Astrocyte (in vitro differentiated cells and primary cell): ENCODE results near the gene PPP1R8. TPM values are rescaled to one million over a fixed set of nuclear protein-coding genes. Genes with fewer than 3 reads are reported as not detected.

Source experiments
- DNase-seq: peaks from one replicate; pipeline ENCODE4 v3.0.0-alpha.2; 2010; ENCODE audit warnings: low read depth
- FAIRE-seq: peaks from 2 replicates; lab custom pipeline; 2011; peaks lifted over from hg19 to GRCh38; lab: Jason Lieb, UNC
- H2AFZ ChIP-seq: 2 replicates; pipeline ENCODE4 v1.6.0; 2012; ENCODE audit warnings: low read depth, low read length, inconsistent platforms
- H3K27ac ChIP-seq: 2 replicates; pipeline ENCODE4 v1.5.1; 2011; ENCODE audit warnings: low read depth, low read length, inconsistent platforms
- H3K27me3 ChIP-seq: 2 replicates; pipeline ENCODE4 v1.6.0; 2011; ENCODE audit warnings: low read length, inconsistent platforms; ENCODE audit not compliant: insufficient read depth
- H3K36me3 ChIP-seq: 2 replicates; pipeline ENCODE4 v1.5.1; 2011; ENCODE audit warnings: low read length, inconsistent platforms; ENCODE audit not compliant: insufficient read depth
- H3K4me1 ChIP-seq: 2 replicates; pipeline ENCODE4 v1.5.1; 2011; ENCODE audit warnings: low read length, inconsistent platforms; ENCODE audit not compliant: insufficient read depth
- H3K4me2 ChIP-seq: 2 replicates; pipeline ENCODE4 v1.6.0; 2012; ENCODE audit warnings: low read length, inconsistent platforms
- H3K4me3 ChIP-seq: 2 replicates; pipeline ENCODE4 v1.5.1; 2011; ENCODE audit warnings: low read depth, mild to moderate bottlenecking, low read length, inconsistent platforms; ENCODE audit not compliant: insufficient read depth
- H3K79me2 ChIP-seq: 2 replicates; pipeline ENCODE4 v1.6.0; 2012; ENCODE audit warnings: mild to moderate bottlenecking, low read length, inconsistent platforms; ENCODE audit not compliant: insufficient read depth
- H3K9ac ChIP-seq: 2 replicates; pipeline ENCODE4 v1.6.0; 2012; ENCODE audit warnings: mild to moderate bottlenecking, low read length, inconsistent platforms
- H3K9me3 ChIP-seq: 2 replicates; pipeline ENCODE4 v1.5.1; 2012; ENCODE audit warnings: low read depth, mild to moderate bottlenecking, low read length, inconsistent platforms; ENCODE audit not compliant: insufficient read depth
- H4K20me1 ChIP-seq: 2 replicates; pipeline ENCODE4 v1.6.0; 2012; ENCODE audit warnings: low read length, inconsistent platforms; ENCODE audit not compliant: insufficient read depth
- H3K27ac Mint-ChIP-seq: one replicate; pipeline ENCODE4 v1.8.0; 2021; ENCODE audit warnings: mild to moderate bottlenecking, mixed read lengths; ENCODE audit not compliant: unreplicated experiment
- H3K27me3 Mint-ChIP-seq: one replicate; pipeline ENCODE4 v1.8.0; 2021; ENCODE audit warnings: low read depth, mixed read lengths; ENCODE audit not compliant: unreplicated experiment
- H3K36me3 Mint-ChIP-seq: one replicate; pipeline ENCODE4 v1.8.0; 2021; ENCODE audit warnings: low read depth, mixed read lengths; ENCODE audit not compliant: unreplicated experiment
- H3K4me1 Mint-ChIP-seq: one replicate; pipeline ENCODE4 v1.8.0; 2021; ENCODE audit warnings: low read depth, mixed read lengths; ENCODE audit not compliant: unreplicated experiment
- H3K4me3 Mint-ChIP-seq: one replicate; pipeline ENCODE4 v1.8.0; 2021; ENCODE audit warnings: mild to moderate bottlenecking, moderate library complexity, mixed read lengths; ENCODE audit not compliant: unreplicated experiment
- H3K9me3 Mint-ChIP-seq: one replicate; pipeline ENCODE4 v1.8.0; 2021; ENCODE audit warnings: mild to moderate bottlenecking, mixed read lengths; ENCODE audit not compliant: unreplicated experiment
- CTCF ChIP-seq: IDR thresholded peaks from 2 replicates; pipeline ENCODE4 v1.5.1; 2011; ENCODE audit warnings: low read depth, mild to moderate bottlenecking, inconsistent platforms, low read length, moderate library complexity; ENCODE audit not compliant: insufficient read depth
- EZH2 ChIP-seq: IDR thresholded peaks from 2 replicates; pipeline ENCODE4 v1.6.1; 2012; ENCODE audit warnings: mild to moderate bottlenecking, low read length, inconsistent platforms; ENCODE audit not compliant: insufficient read depth
- total RNA-seq: library from RNA; stranded (reverse); gene quantifications from 2 replicates; pipeline ENCODE4 v1.2.1, GENCODE V29; 2021

Gene PPP1R8
- total RNA-seq, 1 donor from 2014 or later, result 35.6 TPM

GRCh38 chr1:27886744-27887143 lies 56.2 kb downstream of the PPP1R8 start:
- H3K4me3 ChIP-seq, result no peak overlapping the region
- no peak overlapping the region for H3K27ac Mint-ChIP-seq
- no peaks in the 10 kb centered on the region for H3K27me3 Mint-ChIP-seq
- no peaks in the 10 kb centered on the region for H3K9me3 Mint-ChIP-seq
- peaks cover 5% of the 10 kb centered on the region for H3K36me3 ChIP-seq
- H3K4me1 Mint-ChIP-seq, result no peaks in the 10 kb centered on the region
- FAIRE-seq (no peak), DNase-seq (no peak)
- no peak overlapping the region for H3K4me3 Mint-ChIP-seq
- no peak overlapping the region for H2AFZ ChIP-seq
- no peak overlapping the region for H3K27ac ChIP-seq
- H3K79me2 ChIP-seq, result no peaks in the 10 kb centered on the region
- H3K36me3 Mint-ChIP-seq, result peaks cover 4% of the 10 kb centered on the region
- no peaks in the 10 kb centered on the region for H3K27me3 ChIP-seq
- no peaks in the 10 kb centered on the region for H3K9me3 ChIP-seq
- no peaks in the 10 kb centered on the region for H3K4me1 ChIP-seq
- H3K4me2 ChIP-seq, result no peak overlapping the region
- H3K9ac ChIP-seq, result no peak overlapping the region
- H4K20me1 ChIP-seq, result no peaks in the 10 kb centered on the region
- no peak for TF ChIP-seq CTCF
- no peak for TF ChIP-seq EZH2

- H3K4me1 ChIP-seq, result no peaks in the 10 kb centered on the region
- no peak overlapping the region for H3K4me3 Mint-ChIP-seq
- no peak for TF ChIP-seq EZH2
- TF ChIP-seq CTCF, result no peak
- H3K9me3 ChIP-seq, result no peaks in the 10 kb centered on the region
- peaks cover 11% of the 10 kb centered on the region for H3K36me3 ChIP-seq
- H2AFZ ChIP-seq, result no peak overlapping the region
- no peak overlapping the region for H3K4me3 ChIP-seq
- H3K27me3 ChIP-seq, result no peaks in the 10 kb centered on the region
- H3K36me3 Mint-ChIP-seq, result peaks cover 4% of the 10 kb centered on the region
- FAIRE-seq, result no peak
- H3K79me2 ChIP-seq, result no peaks in the 10 kb centered on the region
- no peak overlapping the region for H3K27ac Mint-ChIP-seq
- H3K9me3 Mint-ChIP-seq, result no peaks in the 10 kb centered on the region
- no peak overlapping the region for H3K4me2 ChIP-seq
- DNase-seq, result no peak
- no peaks in the 10 kb centered on the region for H3K27me3 Mint-ChIP-seq
- H3K27ac ChIP-seq, result no peak overlapping the region
- H3K9ac ChIP-seq, result no peak overlapping the region
- no peaks in the 10 kb centered on the region for H3K4me1 Mint-ChIP-seq
- no peaks in the 10 kb centered on the region for H4K20me1 ChIP-seq
Observed at GRCh38 chr1:27887215-27888021, 56.8 kb downstream of the PPP1R8 start.

- Histone ChIP-seq H4K20me1 (no peaks in the 10 kb centered on the region), H3K27me3 (no peaks in the 10 kb centered on the region), H3K27ac (no peak overlapping the region), H3K36me3 (peaks cover 26% of the 10 kb centered on the region), H3K4me1 (no peaks in the 10 kb centered on the region), H3K4me2 (no peak overlapping the region), H2AFZ (no peak overlapping the region), H3K79me2 (no peaks in the 10 kb centered on the region), H3K9ac (no peak overlapping the region), H3K9me3 (no peaks in the 10 kb centered on the region), H3K4me3 (no peak overlapping the region)
- H3K27me3 Mint-ChIP-seq, result no peaks in the 10 kb centered on the region
- no peak for FAIRE-seq
- H3K4me1 Mint-ChIP-seq, result no peaks in the 10 kb centered on the region
- peaks cover 12% of the 10 kb centered on the region for H3K36me3 Mint-ChIP-seq
- DNase-seq, result no peak
- no peaks in the 10 kb centered on the region for H3K9me3 Mint-ChIP-seq
- TF ChIP-seq EZH2, result no peak
- no peak for TF ChIP-seq CTCF
- H3K27ac Mint-ChIP-seq, result no peak overlapping the region
- H3K4me3 Mint-ChIP-seq, result no peak overlapping the region
Observed at GRCh38 chr1:27889506-27889905, 58.9 kb downstream of the PPP1R8 start.
